ENCODE data around the gene CSTF2T. TPM values are rescaled to one million over a fixed set of nuclear protein-coding genes. Genes with fewer than 3 reads are reported as not detected.

CSTF2T gene
- total RNA-seq, 1 experiment from 2014 or later: 42.1 TPM

GRCh38 chr10:51659344-51659743 lies 40.1 kb downstream of the CSTF2T start:
- Histone ChIP-seq H3T11ph (ENCODE audit: low read length) (no peak overlapping the region), H2BK20ac (ENCODE audit: low read depth, low read length, poor library complexity, severe bottlenecking) (no peak overlapping the region), H2AFZ (ENCODE audit: low read length) (no peak overlapping the region), H3K23me2 (ENCODE audit: insufficient read length, low read depth, low read length, poor library complexity, severe bottlenecking) (no peaks in the 10 kb centered on the region), H3K79me1 (ENCODE audit: insufficient read depth, low read depth, low read length, poor library complexity, severe bottlenecking) (no peaks in the 10 kb centered on the region), H4K91ac (ENCODE audit: insufficient read length, low read depth, low read length) (no peak overlapping the region), H3K56ac (ENCODE audit: insufficient read length, low read depth, low read length) (no peak overlapping the region), H4K8ac (replicated peaks; ENCODE audit: insufficient read length, low read depth, low read length) (no peak overlapping the region), H4K5ac (ENCODE audit: insufficient read length, low read depth, low read length) (no peak overlapping the region), H3K79me2 (ENCODE audit: insufficient read depth, low read length) (no peaks in the 10 kb centered on the region), H3K23ac (ENCODE audit: insufficient read length, low read depth, low read length) (no peak overlapping the region), H2BK15ac (ENCODE audit: low read depth, low read length) (no peak overlapping the region), H2BK120ac (ENCODE audit: low read depth, low read length, poor library complexity, severe bottlenecking) (no peak overlapping the region), H3K4ac (ENCODE audit: low read depth, low read length) (no peak overlapping the region), H2BK12ac (ENCODE audit: insufficient read length, low read depth, low read length) (no peak overlapping the region), H3K27me3 (ENCODE audit: insufficient read depth, low read length) (no peaks in the 10 kb centered on the region), H3K4me2 (ENCODE audit: insufficient read depth, insufficient read length, low read length) (no peak overlapping the region), H4K20me1 (ENCODE audit: control insufficient read depth, insufficient read depth, insufficient read length) (no peaks in the 10 kb centered on the region), H3K9ac (ENCODE audit: extremely low read depth, insufficient read length, low read length) (no peak overlapping the region), H3K27ac (ENCODE audit: insufficient read length, low read depth, low read length) (no peak overlapping the region), H3K14ac (ENCODE audit: insufficient read depth, low read length) (no peak overlapping the region), H3K18ac (ENCODE audit: insufficient read length, low read depth, low read length) (no peak overlapping the region), H3K4me1 (ENCODE audit: insufficient read depth, low read length) (no peaks in the 10 kb centered on the region; the same call in 1 of the 2 replicates), H2AK5ac (ENCODE audit: insufficient read length, low read length) (no peak overlapping the region), H2BK5ac (ENCODE audit: insufficient read length, low read length) (no peak overlapping the region), H3K9me3 (ENCODE audit: control insufficient read depth, low read depth, low read length) (no peaks in the 10 kb centered on the region)
- no peak for DNase-seq
- Mint-ChIP-seq H3K27ac (peak overlapping the region in 1 of 3 experiments; percentile 43; a peak in 1 of 7 replicates), H3K27me3 (ENCODE audit: low read depth) (no peaks in the 10 kb centered on the region), H3K9me3 (no peaks in the 10 kb centered on the region), H3K4me3 (no peak overlapping the region), H3K4me1 (peaks cover 7 to 9% of the 10 kb centered on the region in 2 experiments), H3K36me3 (ENCODE audit: insufficient read depth in 1 of 3, low read depth in 3 of 3) (no peaks in the 10 kb centered on the region)
- TF ChIP-seq CTCF (conservative IDR thresholded peaks at IDR 0.05): no peak
- WGBS (ENCODE audit: extremely low coverage, insufficient read length, low lambda C conversion rate): no CpG with 5 or more reads among the region's 1 CpG
